Breast epithelium (tissue), 4 donors: ENCODE data around the gene CFAP97D1. TPM values are rescaled to one million over a fixed set of nuclear protein-coding genes. Genes with fewer than 3 reads are reported as not detected.
A peak's percentile ranks its signal among the peaks of the same experiment; 100 is the strongest.

Experiments used
- DNase-seq, 2 donors: peaks; one replicate each; pipeline ENCODE4 v3.0.0-alpha.2; 2019; ENCODE audit warnings: low spot score in 2 of 2
- H3K27ac ChIP-seq, 2 donors: fragments of 200-600 bp; sonication (generic) in 1 of 2; one replicate each; pipeline ENCODE4 v1.5.1; 2016 to 2019; ENCODE audit warnings: mild to moderate bottlenecking in 1 of 2
- H3K27me3 ChIP-seq, 2 donors: fragments of 200-600 bp; sonication (generic) in 1 of 2; one replicate each; pipeline versions ENCODE4 v1.5.1 to v1.6.0; 2017 to 2019; ENCODE audit warnings: control low read depth in 1 of 2, mild to moderate bottlenecking in 1 of 2
- H3K36me3 ChIP-seq: fragments of 200-600 bp; one replicate; pipeline ENCODE4 v1.5.1; 2019
- H3K4me1 ChIP-seq, 2 donors: fragments of 200-600 bp; sonication (generic); one replicate each; pipeline ENCODE4 v1.5.1; 2016 to 2019; ENCODE audit warnings: control low read depth in 1 of 2
- H3K4me3 ChIP-seq, 3 donors: fragments of 200-600 bp; sonication (generic); 1 replicate in 2 of 3; 2 replicates in 1 of 3; pipeline ENCODE4 v1.5.1; 2016 to 2019; ENCODE audit warnings: mild to moderate bottlenecking in 3 of 3, moderate library complexity in 2 of 3
- H3K9me3 ChIP-seq, 2 donors: fragments of 200-600 bp; sonication (generic) in 1 of 2; one replicate each; pipeline ENCODE4 v1.5.1; 2016 to 2019; ENCODE audit warnings: control low read depth in 1 of 2
- CTCF ChIP-seq, 3 donors: fragments of 450-650 bp; IDR thresholded peaks; one replicate each; pipeline ENCODE4 v1.5.1; 2016 to 2017; ENCODE audit warnings: antibody characterized with exemption in 3 of 3, mild to moderate bottlenecking in 3 of 3, moderate library complexity in 3 of 3
- POLR2A ChIP-seq: fragments of 450-650 bp; IDR thresholded peaks from one replicate; pipeline ENCODE4 v1.6.1; 2016; ENCODE audit warnings: antibody characterized with exemption, mild to moderate bottlenecking, moderate library complexity
- POLR2AphosphoS5 ChIP-seq, 3 donors: sonication (generic); formaldehyde crosslinking; IDR thresholded peaks; one replicate each; pipeline ENCODE4 v1.6.1; 2017; ENCODE audit warnings: antibody characterized with exemption in 3 of 3
- intact Hi-C: fragments of 100-400 bp; cut with DNase I; formaldehyde crosslinking; loops from one replicate; pipeline ENCODE4 v1.15.1; 2023; ENCODE audit warnings: low total_unique reads
- total RNA-seq, 3 donors: library from RNA; depleted of rRNA; stranded (reverse); fragments of >200 nt; gene quantifications; one replicate each; pipeline ENCODE4 v1.1.0, GENCODE V29; 2016

Gene CFAP97D1
- total RNA-seq, 3 donors from 2014 or later: 0.16 TPM; not detected in 2

DNA sequence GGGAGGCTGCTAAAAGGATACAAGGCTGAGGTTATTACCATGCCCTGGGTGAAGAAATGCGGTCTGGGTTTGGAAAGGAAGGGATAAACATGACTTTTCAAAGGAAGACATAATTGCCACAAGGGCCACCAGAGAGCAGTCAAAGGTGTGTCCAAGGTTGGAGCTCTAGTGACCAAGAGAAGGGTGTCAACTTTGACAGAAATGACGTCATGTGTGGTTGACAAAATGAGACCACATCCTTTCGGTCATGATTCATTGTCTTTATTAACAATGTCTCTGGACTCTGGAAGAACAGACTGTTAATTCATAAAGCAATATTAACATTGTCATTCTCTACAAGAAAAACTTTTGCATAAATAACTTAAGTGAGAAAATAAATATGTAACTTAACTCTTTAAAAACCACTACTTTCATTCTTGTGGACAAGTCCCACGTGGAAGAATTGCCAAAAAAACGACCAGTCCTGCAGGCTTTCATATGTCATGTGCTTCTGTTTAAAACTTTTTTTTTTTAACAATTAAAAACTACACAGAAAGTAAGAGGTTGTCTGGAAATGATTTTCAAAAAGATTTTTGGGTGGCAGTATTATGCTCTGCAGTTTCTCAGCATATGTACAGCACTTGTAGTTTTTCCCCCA is 26.6 kb upstream of the CFAP97D1 start:
- intact Hi-C loops: loop anchor here (5.0 to 10.0 kb wide), 2 partner anchors 189 to 1084 kb away; no protein-coding TSS in a partner anchor
- Histone ChIP-seq H3K4me1 (no peaks in the 10 kb centered on the region), H3K27ac (no peak overlapping the region), H3K4me3 (no peak overlapping the region), H3K27me3 (peaks cover 0 to 40% of the 10 kb centered on the region in 2 donors), H3K36me3 (no peaks in the 10 kb centered on the region), H3K9me3 (no peaks in the 10 kb centered on the region)
- DNase-seq: no peak
- TF ChIP-seq POLR2AphosphoS5 (IDR thresholded peaks at IDR 0.05): no peak
- TF ChIP-seq CTCF (IDR thresholded peaks at IDR 0.05): no peak
- no peak for TF ChIP-seq POLR2A

DNA sequence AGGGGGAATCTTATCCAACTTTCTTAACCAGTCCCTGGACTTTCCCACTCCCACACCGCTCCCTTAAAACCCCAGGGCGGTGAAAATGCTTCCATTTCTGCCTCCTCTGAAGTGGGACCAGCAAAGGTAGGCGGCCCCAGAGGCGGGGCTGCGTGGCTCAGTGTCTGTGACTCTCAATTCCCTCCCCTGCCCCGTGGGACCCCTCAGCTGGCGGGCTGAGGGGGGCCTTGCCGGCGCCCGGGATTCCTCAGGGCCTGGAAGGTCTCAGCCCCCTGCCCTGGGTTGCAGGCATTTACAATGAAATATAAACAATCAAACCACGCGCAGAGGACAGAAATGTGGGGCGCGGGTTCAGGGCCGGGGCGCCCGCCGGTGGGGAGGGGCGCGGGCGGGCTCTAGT is 25.3 kb upstream of the CFAP97D1 start:
- Histone ChIP-seq H3K27ac (no peak overlapping the region), H3K27me3 (peaks cover 0 to 42% of the 10 kb centered on the region in 2 donors), H3K4me1 (no peaks in the 10 kb centered on the region), H3K4me3 (peak overlapping the region in 2 of 3 donors; percentile 27 to 55), H3K36me3 (no peaks in the 10 kb centered on the region), H3K9me3 (no peaks in the 10 kb centered on the region)
- intact Hi-C loops: loop anchor here (5.0 to 10.0 kb wide), 3 partner anchors 63 to 1082 kb away; no protein-coding TSS in a partner anchor
- no peak for DNase-seq
- TF ChIP-seq CTCF (IDR thresholded peaks at IDR 0.05): no peak

DNA sequence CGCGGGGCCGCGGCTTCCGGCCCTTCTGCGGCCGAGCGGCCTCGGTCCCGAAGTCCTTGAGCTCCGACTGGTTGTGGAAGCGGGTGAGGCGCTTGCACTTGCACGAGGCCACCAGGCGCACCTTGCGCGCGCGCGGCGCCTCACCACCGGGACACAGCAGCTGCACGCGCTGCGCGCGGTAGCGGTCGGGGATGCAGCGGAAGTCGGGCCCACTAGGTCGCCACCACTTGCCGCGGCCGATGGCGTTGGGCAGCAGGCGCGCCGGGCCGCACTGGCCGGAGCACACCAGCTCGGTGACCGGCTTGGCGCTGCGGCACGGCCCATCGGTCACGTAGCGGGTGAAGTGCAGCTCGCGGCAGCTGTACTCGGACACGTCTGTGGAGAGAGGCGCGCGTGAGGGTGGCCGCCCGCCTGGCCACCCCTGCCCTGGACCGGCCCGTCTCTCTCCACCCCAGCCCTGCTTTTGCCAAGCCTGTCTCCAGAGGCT is 24.8 kb upstream of the CFAP97D1 start:
- no peak overlapping the region for H3K27ac ChIP-seq
- no peak for TF ChIP-seq POLR2AphosphoS5 (IDR thresholded peaks at IDR 0.05)
- no peak for TF ChIP-seq POLR2A
- TF ChIP-seq CTCF (IDR thresholded peaks at IDR 0.05): no peak
- H3K27me3 ChIP-seq: peaks cover 0 to 42% of the 10 kb centered on the region in 2 donors
- intact Hi-C loops: loop anchor here (5.0 to 10.0 kb wide), 2 partner anchors 63 to 191 kb away; no protein-coding TSS in a partner anchor
- H3K9me3 ChIP-seq: no peaks in the 10 kb centered on the region
- DNase-seq: no peak
- H3K36me3 ChIP-seq: no peaks in the 10 kb centered on the region
- H3K4me3 ChIP-seq: peak overlapping the region in 2 of 3 donors; percentile 27 to 55
- H3K4me1 ChIP-seq: no peaks in the 10 kb centered on the region

DNA sequence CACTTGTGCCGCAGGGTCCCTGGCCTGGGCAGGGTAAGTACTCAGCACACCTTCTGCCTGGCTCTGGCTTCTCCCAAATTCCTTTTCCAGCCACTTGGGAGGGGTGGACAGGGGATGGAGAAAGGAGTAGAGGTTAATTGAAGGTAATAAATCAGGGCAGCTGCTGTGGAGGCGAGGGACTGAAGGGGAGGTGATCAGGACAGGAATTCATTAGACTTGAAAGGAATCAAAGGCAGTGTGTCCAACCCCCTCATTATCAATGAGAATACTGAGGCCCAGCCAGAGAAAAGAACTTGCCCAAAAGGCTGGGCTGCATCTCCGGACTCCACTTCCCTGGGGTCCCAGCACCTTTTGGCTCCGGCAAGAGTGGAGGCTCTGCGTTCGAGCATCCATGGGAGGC is 24.0 kb upstream of the CFAP97D1 start:
- Histone ChIP-seq H3K4me3 (no peak overlapping the region), H3K27me3 (peaks cover 0 to 42% of the 10 kb centered on the region in 2 donors), H3K4me1 (no peaks in the 10 kb centered on the region), H3K27ac (no peak overlapping the region), H3K36me3 (no peaks in the 10 kb centered on the region), H3K9me3 (no peaks in the 10 kb centered on the region)
- intact Hi-C loops: loop anchor here (5.0 to 10.0 kb wide), 2 partner anchors 64 to 191 kb away; no protein-coding TSS in a partner anchor
- TF ChIP-seq POLR2AphosphoS5 (IDR thresholded peaks at IDR 0.05): no peak
- TF ChIP-seq CTCF (IDR thresholded peaks at IDR 0.05): no peak
- TF ChIP-seq POLR2A: no peak
- DNase-seq: no peak

GRCh38 chr17:43757171-43757660 is 23.0 kb upstream of the CFAP97D1 start:
- DNase-seq: no peak
- Histone ChIP-seq H3K27ac (no peak overlapping the region), H3K27me3 (peaks cover 0 to 42% of the 10 kb centered on the region in 2 donors), H3K9me3 (no peaks in the 10 kb centered on the region), H3K4me3 (no peak overlapping the region), H3K36me3 (no peaks in the 10 kb centered on the region), H3K4me1 (no peaks in the 10 kb centered on the region)
- intact Hi-C loops: loop anchor here (5.0 to 10.0 kb wide), 2 partner anchors 65 to 192 kb away; no protein-coding TSS in a partner anchor
- no peak for TF ChIP-seq CTCF (IDR thresholded peaks at IDR 0.05)
